GM12874 (cell line): ENCODE data around the gene C3orf62.

Experiments
- CTCF ChIP-seq: IDR thresholded peaks from 2 replicates; pipeline ENCODE4 v1.5.1; 2011; ENCODE audit warnings: low read depth, mild to moderate bottlenecking, control low read depth, low read length, moderate library complexity; ENCODE audit not compliant: insufficient read depth

C3orf62 gene

GRCh38 chr3:49276475-49277382 is at the start of gene C3orf62:
TSS of gene C3orf62 (minus strand) at chr3:49277232. CDS start at chr3:49276872, 360 bp downstream.
- no peak for TF ChIP-seq CTCF

- TF ChIP-seq CTCF, result no peak
These were observed 47.7 kb upstream of the C3orf62 start for GRCh38 chr3:49324768-49325167.

- no peak for TF ChIP-seq CTCF
These were observed 39.8 kb upstream of the C3orf62 start for GRCh38 chr3:49316696-49317457.

- no peak for TF ChIP-seq CTCF
These were observed 37.1 kb upstream of the C3orf62 start for GRCh38 chr3:49313896-49314688.

- no peak for TF ChIP-seq CTCF
These were observed 34.3 kb upstream of the C3orf62 start for GRCh38 chr3:49311283-49311682.

- TF ChIP-seq CTCF, result no peak
These were observed 33.6 kb upstream of the C3orf62 start for GRCh38 chr3:49310677-49311076.

GRCh38 chr3:49305608-49306007 is 28.6 kb upstream of the C3orf62 start:
- no peak for TF ChIP-seq CTCF
